Activated CD4-positive, CD25-positive, alpha-beta regulatory T cell (primary cell): ENCODE measurements around the gene WRAP53.

Source experiments
- DNase-seq, 4 experiments: peaks; one replicate each; lab custom pipeline; 2025; lab: John Stamatoyannopoulos, UW

The WRAP53 gene

DNA sequence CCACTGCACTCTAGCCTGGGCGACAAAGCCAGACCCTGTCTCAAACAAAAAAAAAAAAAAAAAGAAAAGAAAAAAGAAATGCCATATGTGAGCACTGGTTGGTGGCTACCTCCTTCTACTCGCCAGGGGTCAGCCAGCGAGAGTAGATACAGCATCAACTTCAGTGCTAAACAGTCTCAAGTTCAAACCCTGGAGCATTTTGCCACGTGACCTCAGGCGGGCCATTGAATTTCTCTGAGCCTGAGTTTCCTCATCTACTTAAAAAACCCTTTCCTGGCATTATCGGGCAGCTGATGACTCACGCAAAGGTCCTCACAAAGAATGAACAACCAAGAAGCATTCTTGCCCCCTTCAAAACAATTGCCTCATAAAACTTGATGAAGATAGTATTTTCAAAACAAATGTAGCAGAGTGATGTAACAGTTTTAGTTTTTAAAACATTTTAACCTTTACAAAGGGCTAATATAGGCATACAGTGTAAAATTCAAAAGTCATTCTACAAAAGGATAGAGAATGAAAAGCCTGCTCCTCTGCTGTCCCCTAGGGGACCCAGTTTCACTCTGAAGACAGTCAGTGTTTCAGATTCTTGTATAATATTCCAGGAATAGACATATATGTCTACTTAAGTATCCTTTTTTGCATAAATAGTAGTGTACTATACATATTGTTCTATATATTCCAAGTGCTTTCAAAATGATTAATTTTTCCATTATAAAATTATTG is 57.6 kb downstream of the WRAP53 start:
- no peak for DNase-seq

DNA sequence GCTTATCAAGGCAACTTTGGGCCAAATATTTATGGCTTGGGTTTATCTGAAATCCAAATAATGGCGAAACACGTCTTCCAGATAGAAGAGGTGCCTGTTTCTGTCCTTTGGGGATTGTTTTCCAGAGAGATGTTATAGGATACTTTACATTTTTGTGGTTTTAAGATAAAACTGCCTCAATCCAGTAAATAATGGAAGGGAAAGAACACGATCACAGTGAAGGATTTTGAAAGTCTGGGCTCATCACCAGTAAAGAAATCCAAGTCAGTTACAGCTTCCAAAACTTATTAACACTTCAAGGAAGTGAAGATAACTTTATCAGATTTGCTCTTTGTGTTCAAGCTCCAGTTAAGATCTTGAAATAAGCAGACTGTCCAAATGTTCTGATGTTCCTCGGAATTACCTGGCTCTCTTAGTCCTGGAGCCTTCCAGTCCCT is 59.4 kb downstream of the WRAP53 start:
- DNase-seq = no peak

DNA sequence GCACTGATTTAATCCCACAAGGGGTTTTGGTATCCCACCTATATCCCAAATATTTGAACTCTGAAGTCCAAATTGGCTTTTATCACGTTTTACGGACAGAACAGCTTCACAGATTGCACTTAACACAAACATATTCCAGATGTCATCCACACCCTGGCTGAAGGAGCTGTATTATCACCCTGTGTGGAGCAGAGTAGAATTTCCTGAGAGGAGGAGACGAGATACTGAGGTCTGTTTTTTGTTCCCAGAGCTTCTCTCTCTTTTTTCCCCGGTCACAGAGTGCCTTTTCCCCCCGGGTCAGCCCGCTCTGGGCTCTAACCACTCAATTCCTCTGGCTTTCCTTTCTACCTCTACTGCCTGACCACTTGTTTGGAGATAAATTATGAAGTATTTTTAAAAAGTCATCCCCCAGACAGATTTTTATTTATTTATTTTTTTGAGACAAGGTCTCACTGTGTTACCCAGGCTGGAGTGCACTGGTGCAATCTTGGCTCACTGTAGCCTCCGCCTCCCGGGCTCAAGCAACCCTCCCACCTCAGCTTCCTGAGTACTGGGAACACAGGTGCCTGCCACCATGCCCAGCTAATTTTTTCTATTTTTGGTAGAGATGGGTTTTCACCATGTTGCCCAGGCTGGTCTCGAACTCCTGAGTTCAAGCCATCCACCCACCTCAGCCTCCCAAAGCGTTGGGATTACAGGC is 59.9 kb downstream of the WRAP53 start:
- no peak for DNase-seq

DNA sequence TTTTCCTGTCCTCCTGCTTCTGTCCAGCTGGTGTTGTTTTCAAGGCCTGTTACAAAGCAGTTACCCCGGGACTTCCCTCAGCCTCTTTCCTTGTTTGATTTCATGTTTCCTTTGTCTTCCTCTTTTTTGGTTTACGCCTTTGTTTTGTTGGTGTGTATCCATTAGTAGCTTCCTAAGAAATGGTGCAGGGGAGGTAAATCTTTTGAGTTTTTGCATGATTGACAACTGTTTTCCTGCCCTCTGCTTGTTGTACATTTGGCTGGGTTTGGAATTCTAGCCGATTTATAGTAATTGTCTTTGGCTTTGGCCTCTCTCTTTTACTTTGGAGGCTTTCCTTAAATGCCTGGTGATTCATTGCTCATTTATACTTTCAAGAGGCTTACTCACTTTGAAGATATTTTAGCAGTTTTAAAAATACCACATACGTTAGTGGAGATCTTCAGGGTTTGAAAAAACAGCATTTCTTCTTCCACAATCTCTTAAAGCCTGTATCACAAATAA is 62.1 kb downstream of the WRAP53 start:
- DNase-seq = no peak
